Mononuclear cell (primary cell): ENCODE data around the gene CATSPER4. TPM values are rescaled to one million over a fixed set of nuclear protein-coding genes. Genes with fewer than 3 reads are reported as not detected.

Experiments used
- H3K27me3 ChIP-seq: 2 replicates; pipeline ENCODE4 v1.6.0; 2011; ENCODE audit warnings: low read length, control low read depth; ENCODE audit not compliant: insufficient read depth
- H3K4me1 ChIP-seq: 2 replicates; pipeline ENCODE4 v1.5.1; 2011; ENCODE audit warnings: mild to moderate bottlenecking, low read length, control low read depth; ENCODE audit not compliant: insufficient read depth
- H3K4me3 ChIP-seq: 2 replicates; pipeline ENCODE4 v1.5.1; 2011; ENCODE audit warnings: mild to moderate bottlenecking, low read length, moderate library complexity
- H3K9me3 ChIP-seq: 2 replicates; pipeline ENCODE4 v1.5.1; 2011; ENCODE audit warnings: low read depth, mild to moderate bottlenecking, control low read depth, low read length
- total RNA-seq: library from RNA; depleted of rRNA; stranded (reverse); fragments of >200 nt; gene quantifications from one replicate; pipeline ENCODE4 v1.2.3, GENCODE V29; 2012

The CATSPER4 gene
- total RNA-seq, 1 donor, result not detected

DNA sequence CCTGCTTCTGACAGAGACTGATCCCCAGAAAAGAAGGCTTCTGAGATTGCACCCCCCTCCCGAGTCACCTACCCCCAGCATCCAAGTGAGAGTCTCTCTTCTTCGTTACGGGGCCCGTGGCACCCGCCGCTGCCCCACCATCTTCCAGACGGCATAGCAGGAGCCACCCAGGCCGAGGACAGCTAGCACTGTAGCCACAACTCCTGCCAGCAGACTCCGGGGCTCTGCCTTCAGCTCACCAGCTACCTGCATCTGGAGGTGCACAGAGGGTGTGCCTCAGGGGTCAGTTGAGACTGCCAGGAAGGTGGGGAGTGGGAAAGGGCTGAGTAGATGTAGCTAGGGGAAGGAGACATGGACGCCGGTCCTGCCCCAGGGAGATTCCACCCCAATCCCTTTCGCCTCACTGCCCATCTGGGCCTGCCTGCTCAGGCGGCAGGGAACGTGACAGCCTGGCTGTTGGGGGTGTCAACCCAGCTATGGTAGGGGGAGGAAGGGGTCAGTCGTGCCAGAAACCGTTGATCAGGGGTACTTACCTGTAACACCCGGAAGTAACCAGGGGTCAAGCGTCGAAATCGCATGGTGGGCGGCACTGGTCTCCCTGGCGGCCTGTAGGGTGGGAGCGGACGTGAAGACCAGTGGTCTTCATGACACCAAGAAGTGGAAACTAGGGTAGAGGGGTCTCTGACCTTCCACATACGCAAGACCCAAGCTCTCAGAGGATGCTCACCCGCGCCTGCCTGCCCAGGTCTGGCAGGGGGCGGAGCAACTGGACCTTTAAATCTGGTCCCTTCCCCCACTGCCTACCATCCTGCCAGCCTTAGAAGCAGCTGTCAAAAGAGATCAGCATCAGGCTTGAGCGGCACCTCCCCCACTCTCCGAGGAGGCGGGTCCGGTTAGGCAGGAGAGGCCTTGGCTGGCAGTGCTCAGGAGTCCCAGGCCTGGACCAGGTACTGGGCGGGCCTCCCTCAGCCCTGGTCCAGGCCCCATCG lies 19.0 kb upstream of the CATSPER4 start, which contains the start of gene ZNF593OS:
TSS of gene ZNF593OS (minus strand) at position 749 of the 989 bp plus-strand sequence. CDS start at position 578, 171 bp downstream.
- H3K4me3 ChIP-seq, result no peak within 1 kb of the TSS
- peaks cover 16% of the 10 kb centered on the region for H3K4me1 ChIP-seq
- H3K27me3 ChIP-seq, result no peaks in the 10 kb centered on the region
- H3K9me3 ChIP-seq, result no peaks in the 10 kb centered on the region

DNA sequence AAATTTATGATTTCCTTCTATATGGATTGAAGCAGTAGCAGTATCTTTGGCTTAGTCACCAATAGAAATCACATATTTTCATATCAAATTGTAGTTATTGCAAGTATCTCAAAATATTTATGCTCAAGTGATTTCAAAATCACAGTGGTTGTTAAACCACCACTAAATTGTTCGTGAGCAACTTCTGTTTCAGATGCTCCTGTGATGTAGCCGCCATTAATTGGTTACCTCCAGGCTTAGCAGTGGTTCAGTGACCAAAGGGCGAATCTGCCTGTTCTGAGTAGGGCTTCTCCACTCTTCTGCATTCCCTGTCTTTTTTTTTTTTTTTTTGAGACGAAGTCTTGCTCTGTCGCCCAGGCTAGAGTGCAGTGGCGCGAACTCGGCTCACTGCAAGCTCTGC lies 15.1 kb upstream of the CATSPER4 start:
- H3K27me3 ChIP-seq, result no peaks in the 10 kb centered on the region
- no peak overlapping the region for H3K4me3 ChIP-seq
- peaks cover 4% of the 10 kb centered on the region for H3K4me1 ChIP-seq
- H3K9me3 ChIP-seq, result no peaks in the 10 kb centered on the region

DNA sequence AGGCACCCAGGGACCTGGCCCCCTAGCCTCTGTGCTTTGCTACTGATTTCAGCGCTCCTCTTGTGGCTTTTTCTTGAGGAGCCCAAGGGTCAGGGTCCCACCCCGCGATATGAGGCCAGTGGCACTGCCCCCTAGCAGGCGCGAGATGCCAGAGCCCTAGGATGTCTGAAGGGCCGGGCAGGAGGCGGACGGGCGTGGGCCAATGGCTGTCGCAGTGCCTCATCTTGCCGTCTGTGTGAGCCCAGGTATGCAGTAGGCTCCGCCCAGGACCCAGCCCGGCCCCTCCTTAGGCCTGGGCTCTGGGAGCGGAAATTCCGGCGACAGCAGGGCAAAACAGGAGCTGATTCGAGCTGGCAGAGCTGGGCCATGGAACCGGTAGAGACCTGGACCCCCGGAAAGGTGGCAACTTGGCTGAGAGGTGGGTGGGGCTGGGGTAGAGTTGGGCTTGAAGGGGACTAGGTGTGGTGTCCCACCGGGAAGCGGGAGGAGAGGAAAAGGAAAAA lies 13.2 kb upstream of the CATSPER4 start, which contains the start of gene CNKSR1:
TSS of gene CNKSR1 (plus strand) at position 310 of the 503 bp plus-strand sequence. CDS start at position 367, 57 bp downstream.
- Histone ChIP-seq H3K9me3 (no peaks in the 10 kb centered on the region), H3K4me3 (no peak within 1 kb of the TSS), H3K27me3 (no peaks in the 10 kb centered on the region), H3K4me1 (no peaks in the 10 kb centered on the region)

DNA sequence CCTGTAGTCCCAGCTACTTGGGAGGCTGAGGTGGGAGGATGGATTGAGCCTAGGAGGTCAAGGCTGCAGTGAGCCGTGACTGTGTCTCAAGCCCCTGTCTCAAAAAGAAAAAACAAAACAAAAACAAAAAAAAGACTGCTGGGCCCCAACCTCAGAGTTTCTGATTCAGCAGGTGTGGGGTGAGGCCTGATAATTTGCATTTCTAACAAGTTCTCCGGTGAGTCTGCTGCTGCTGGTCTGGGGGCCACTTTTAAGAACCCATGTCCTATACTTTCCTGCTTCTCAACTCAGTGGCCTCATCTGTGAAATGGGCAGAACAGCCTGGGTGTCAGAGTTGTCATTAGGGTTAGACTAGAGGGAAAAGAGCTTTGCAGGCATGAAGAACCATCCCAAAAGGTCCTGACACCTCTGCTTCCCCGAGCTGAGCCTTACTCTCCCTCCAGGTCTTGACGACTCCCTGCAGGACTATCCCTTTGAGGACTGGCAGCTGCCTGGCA lies 10.3 kb upstream of the CATSPER4 start:
- H3K4me3 ChIP-seq, result no peak overlapping the region
- H3K27me3 ChIP-seq, result no peaks in the 10 kb centered on the region
- H3K4me1 ChIP-seq, result no peaks in the 10 kb centered on the region
- H3K9me3 ChIP-seq, result no peaks in the 10 kb centered on the region

DNA sequence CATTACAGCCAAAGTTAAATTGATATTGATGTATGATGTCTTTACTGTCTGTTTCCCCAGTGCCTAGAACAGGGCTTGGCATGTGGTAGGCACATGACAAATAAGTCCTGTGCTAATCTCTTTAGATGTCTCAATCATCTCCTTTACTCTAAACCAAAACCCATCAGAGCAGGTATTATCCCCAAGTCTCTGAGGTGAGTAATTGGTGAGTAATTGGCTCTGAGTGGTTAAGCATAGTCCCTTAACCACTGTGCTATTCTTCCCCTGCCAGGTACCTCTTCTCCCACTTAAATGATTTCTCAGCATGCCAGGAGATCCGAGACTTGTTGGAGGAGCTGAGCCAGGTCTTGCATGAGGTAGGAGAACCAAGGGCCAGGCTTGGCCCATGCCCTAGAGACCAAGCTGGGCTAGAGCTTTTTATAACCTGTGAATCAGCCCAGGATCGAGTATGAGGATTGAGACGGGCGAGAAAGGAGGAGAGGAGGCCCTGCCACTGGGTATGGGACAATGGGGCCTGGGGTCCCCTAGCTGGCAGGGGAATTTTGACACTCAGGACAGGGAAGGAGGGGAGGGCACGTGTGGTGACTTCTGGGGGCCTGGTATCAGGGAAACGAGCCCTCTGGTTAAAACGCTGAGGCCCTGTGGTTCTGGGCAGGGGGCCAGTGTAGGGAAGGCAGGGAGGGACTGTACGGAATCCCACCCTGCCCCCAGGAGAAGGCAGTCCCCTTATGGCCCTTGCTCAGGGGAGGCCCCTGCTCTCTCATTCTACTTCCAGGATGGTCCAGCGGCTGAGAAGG lies 8.6 kb upstream of the CATSPER4 start:
- Histone ChIP-seq H3K4me1 (no peaks in the 10 kb centered on the region), H3K4me3 (no peak overlapping the region), H3K27me3 (no peaks in the 10 kb centered on the region), H3K9me3 (no peaks in the 10 kb centered on the region)

DNA sequence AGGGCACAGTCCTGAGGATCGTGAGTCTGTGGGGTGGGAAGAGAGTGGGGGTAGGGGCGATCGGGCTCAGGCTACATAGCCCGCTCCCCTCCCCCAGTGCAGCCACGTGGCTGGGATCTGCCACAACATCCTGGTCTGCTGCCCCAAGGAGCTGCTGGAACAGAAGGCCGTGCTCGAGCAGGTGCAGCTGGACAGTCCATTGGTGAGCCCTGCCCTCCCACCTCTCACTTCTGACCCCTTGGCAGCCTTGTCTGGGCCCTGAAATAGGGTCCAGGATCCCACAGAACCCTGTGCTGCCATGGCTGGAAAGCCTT lies 8.1 kb upstream of the CATSPER4 start:
- H3K4me3 ChIP-seq, result no peak overlapping the region

DNA sequence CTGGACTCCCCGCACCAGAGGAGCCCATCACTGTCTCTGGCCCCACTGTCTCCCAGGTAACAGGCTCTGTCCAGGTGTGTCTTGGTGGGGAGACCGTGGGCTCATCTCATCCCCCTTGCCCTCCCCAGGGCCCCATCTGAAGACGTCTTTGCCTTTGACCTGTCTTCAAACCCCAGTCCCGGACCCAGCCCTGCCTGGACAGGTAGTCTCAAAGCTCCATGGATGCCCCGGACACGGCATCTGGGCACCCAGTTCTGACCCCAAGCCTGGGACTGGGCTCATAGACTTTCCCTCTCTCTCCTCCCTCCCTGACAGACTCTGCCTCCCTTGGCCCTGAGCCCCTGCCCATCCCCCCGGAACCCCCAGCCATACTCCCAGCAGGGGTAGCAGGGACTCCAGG lies 6.3 kb upstream of the CATSPER4 start:
- H3K9me3 ChIP-seq, result no peaks in the 10 kb centered on the region

More for the DNA sequence above, 8.1 kb upstream of the CATSPER4 start:
- H3K9me3 ChIP-seq, result no peaks in the 10 kb centered on the region
- no peaks in the 10 kb centered on the region for H3K4me1 ChIP-seq
- H3K27me3 ChIP-seq, result no peaks in the 10 kb centered on the region

DNA sequence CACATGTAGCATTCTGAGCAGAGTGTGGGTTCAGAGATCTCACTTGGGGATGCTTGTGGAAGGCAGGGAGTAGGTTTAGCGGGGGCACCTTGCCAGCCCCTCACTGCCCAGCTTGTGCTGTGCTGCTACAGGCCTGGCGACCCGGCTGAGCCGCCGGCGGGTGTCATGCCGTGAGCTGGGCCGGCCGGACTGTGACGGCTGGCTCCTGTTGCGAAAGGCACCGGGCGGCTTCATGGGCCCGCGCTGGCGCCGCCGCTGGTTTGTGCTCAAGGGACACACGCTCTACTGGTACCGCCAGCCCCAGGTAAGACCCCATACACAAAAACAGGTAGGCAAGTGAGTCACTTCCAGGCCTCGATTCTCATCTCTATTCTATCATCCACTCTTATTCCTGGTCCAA lies 5.5 kb upstream of the CATSPER4 start:
- H3K4me1 ChIP-seq, result no peaks in the 10 kb centered on the region
- H3K4me3 ChIP-seq, result no peak overlapping the region
- H3K9me3 ChIP-seq, result no peaks in the 10 kb centered on the region
- no peaks in the 10 kb centered on the region for H3K27me3 ChIP-seq

More for the DNA sequence above, 6.3 kb upstream of the CATSPER4 start:
- H3K27me3 ChIP-seq, result no peaks in the 10 kb centered on the region
- no peaks in the 10 kb centered on the region for H3K4me1 ChIP-seq
- no peak overlapping the region for H3K4me3 ChIP-seq

DNA sequence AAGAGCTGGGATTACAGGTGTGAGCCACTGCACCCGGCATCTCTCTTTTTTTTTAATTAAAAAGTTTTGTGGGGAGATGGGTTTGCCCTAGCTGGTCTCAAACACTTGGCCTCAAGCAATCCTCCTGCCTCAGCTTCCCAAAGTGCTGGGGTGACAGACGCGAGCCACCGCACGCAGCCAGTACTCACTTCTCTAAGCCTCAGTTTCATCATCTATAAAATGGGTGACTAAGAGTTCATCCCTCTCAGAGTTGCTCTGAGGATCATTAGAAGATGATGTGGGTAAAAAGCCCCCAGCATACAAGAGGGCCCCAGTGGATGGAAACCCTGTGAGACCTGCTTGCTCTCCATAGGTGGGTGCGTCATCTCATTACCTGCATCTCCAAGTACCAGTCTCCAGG lies 2.5 kb upstream of the CATSPER4 start:
- Histone ChIP-seq H3K27me3 (no peaks in the 10 kb centered on the region), H3K4me1 (no peaks in the 10 kb centered on the region), H3K9me3 (no peaks in the 10 kb centered on the region), H3K4me3 (no peak overlapping the region)

DNA sequence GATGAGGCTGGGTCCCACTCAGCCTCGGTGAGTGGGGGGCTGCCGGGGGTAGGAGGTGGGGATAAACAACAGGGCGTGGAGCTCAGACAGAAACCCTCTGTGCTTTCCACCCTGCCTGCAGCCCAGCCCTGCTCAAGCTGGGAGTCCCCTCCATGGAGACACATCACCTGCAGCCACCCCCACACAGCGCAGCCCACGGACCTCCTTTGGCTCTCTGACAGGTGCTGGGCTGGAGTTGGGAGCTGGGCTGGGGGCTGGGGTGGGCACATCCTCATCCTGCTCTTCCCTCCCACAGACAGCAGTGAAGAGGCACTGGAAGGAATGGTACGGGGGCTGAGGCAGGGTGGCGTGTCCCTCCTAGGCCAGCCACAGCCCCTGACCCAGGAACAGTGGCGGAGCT lies 1.9 kb upstream of the CATSPER4 start:
- Histone ChIP-seq H3K4me3 (no peak overlapping the region), H3K9me3 (no peaks in the 10 kb centered on the region), H3K27me3 (no peaks in the 10 kb centered on the region), H3K4me1 (no peaks in the 10 kb centered on the region)

DNA sequence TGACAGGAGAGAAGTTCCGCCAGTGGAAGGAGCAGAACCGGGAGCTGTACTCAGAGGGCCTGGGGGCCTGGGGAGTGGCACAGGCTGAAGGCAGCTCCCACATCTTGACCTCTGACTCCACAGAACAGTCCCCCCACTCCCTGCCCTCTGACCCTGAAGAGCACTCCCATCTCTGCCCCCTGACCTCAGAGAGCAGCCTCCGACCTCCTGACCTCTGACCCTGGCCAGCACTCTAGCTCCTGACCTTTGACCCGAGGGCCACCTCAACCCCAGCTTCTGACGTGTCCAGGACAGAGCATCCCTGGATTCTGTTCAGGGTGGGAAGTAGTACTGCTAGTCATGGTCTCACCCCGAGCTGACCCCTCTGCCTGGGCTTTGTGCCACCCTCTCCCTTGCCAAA lies 1.1 kb upstream of the CATSPER4 start:
- no peaks in the 10 kb centered on the region for H3K4me1 ChIP-seq
- H3K9me3 ChIP-seq, result no peaks in the 10 kb centered on the region
- H3K27me3 ChIP-seq, result no peaks in the 10 kb centered on the region
- H3K4me3 ChIP-seq, result no peak overlapping the region

DNA sequence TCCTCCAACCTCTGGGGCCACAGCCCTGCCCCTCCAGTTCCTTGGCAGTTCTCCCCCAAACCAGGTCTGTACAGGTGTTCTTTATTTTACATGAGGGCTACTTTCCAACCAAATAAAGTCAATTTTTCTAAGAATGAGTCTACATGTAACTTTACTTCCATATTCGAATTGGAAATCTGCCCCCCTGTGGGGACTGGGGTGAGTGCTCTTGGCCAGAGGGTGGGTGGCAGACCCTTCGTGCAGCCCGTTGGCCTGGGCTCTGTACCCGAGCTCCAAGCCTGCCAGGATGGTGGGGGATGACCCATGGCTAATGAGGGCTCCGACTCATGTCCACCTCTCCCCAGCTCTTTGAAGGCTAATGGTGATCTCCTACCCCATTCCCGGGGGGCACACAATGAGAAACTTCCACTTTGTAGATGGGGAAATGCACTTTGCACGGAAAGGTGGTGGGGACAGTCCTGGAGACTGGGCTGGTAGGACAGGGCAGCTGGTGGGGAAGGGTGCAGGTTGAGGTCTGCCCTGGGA lies 589 bp upstream of the CATSPER4 start:
- H3K4me3 ChIP-seq, result no peak overlapping the region
- no peaks in the 10 kb centered on the region for H3K9me3 ChIP-seq
- no peaks in the 10 kb centered on the region for H3K4me1 ChIP-seq
- no peaks in the 10 kb centered on the region for H3K27me3 ChIP-seq

DNA sequence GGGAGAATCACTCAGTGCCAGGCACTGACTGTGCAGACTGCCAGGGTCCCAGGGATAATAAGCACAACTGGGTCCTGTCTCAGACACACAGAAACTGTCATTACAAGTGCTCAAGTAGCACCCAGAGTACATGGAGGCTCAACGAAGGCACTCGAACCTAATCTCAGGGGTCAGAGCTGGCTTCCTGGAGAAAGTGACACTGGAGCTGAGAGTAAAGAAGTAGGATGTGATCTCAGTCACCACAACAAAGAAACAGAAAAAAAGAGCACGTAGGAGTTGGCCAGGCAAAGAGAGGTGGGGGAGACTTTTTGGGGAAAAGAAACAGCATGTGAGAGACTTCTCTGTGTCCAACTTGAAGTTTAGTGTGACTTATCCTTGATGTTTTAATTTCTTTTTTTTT lies 1.3 kb downstream of the CATSPER4 start:
- H3K9me3 ChIP-seq, result no peaks in the 10 kb centered on the region
- no peaks in the 10 kb centered on the region for H3K27me3 ChIP-seq
- no peaks in the 10 kb centered on the region for H3K4me1 ChIP-seq
- H3K4me3 ChIP-seq, result no peak overlapping the region

DNA sequence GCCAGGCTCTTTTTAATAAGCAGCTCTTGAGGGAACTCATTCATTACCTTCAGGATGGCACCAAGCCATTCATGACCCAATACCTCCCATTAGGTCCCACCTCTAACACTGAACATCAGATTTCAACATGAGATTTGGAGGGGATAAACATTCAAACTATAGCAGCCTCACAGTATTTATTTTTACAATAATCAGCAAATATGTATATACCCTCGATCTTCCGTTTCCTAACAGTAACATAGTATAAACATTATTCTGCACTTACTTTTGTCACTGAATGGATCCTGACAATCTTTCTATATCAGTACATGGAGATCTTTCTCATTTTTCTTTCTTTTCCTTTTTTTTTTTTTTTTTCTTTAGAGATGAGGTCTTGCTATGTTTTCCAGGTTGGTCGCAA lies 5.4 kb downstream of the CATSPER4 start:
- H3K4me3 ChIP-seq, result no peak overlapping the region
- no peaks in the 10 kb centered on the region for H3K27me3 ChIP-seq
- no peaks in the 10 kb centered on the region for H3K9me3 ChIP-seq
- H3K4me1 ChIP-seq, result no peaks in the 10 kb centered on the region

DNA sequence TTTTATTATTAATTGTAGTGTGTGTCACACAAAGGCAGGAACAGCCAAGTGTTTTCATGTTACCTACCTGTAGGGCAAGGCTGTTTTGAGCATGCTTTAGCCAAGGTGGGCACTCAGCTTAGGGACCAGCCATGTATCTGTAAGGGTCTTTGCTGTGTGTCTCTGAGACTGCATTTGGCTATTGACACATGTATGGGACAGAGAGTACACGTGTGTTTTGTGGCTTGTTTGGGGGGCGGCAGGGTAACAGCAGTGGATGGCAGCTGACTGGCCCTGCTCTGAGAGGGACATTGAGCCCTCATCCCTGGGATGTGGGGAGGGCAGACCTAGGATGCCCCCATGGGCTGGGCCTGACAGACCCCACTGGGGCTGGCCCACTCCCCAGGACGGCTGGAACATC lies 6.9 kb downstream of the CATSPER4 start:
- Histone ChIP-seq H3K4me1 (peaks cover 7% of the 10 kb centered on the region), H3K27me3 (no peaks in the 10 kb centered on the region), H3K4me3 (no peak overlapping the region), H3K9me3 (no peaks in the 10 kb centered on the region)
